GM19395 (cell line): ENCODE results near the gene ICAM3.
"Not testable (repeated sequence)": the region's sequence is repeated elsewhere in the genome, so short reads cannot be mapped to it uniquely, and the experiment has no call there.

Experiments used
- ATAC-seq: cut with Tn5 transposase; IDR thresholded peaks from one replicate; pipeline ENCODE4 v1.9.1; 2021; ENCODE audit warnings: mild to moderate bottlenecking, moderate library complexity; ENCODE audit not compliant: unreplicated experiment

Gene ICAM3

DNA sequence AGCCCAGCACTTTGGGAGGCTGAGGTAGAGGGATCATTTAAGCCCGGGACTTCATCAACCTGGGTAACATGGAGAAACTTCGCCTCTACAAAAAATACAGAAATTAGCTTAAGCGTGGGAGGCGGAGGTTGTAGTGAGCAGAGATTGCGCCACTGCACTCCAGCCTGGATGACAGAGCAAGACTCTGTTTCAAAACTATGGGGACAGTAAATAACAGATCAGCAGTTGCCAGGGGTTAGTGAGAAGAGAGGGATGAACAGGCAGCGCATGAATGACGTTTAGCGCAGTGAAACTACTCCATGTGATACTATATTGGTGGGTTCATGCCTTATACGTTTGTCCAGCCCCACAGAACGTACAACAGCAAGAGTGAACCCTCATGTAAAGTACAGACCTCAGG, 7.1 kb upstream of the ICAM3 start:
- ATAC-seq, result no peak

DNA sequence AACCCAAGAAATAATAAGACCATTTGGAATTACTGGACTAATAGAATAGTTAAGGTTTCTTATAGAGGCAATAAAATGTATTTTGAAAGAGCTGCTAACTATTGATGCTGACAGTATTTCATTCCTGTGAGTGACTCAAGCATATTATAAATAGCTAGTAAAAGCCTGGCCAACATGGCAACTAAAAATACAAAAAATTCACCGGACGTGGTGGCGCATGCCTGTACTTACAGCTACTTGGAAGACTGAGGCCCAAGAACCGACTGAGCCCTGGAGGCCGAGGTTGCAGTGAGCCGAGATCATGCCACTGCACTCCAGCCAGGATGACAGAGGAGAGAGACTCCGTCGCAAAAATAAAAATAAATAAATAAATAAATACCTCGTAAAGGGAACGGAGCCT, 5.4 kb upstream of the ICAM3 start:
- no peak for ATAC-seq

DNA sequence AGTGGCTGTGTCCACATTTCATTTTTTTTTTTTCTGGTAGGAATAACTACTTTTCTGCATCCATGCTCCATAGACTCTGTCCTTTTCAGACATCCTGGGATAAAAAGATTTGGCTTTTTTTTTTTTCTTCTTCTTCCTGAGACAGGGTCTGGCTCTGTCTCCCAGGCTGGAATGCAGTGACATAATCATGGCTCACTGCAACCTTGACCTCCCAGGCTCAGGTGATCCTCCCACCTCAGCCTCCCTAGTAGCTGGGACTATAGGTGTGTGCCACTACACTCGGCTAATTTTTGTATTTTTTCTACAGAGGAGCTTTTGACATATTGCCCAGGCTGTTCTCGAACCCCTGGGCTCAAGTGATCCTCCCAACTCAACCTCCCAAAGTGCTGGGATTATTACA, 4.1 kb upstream of the ICAM3 start:
- no peak for ATAC-seq

DNA sequence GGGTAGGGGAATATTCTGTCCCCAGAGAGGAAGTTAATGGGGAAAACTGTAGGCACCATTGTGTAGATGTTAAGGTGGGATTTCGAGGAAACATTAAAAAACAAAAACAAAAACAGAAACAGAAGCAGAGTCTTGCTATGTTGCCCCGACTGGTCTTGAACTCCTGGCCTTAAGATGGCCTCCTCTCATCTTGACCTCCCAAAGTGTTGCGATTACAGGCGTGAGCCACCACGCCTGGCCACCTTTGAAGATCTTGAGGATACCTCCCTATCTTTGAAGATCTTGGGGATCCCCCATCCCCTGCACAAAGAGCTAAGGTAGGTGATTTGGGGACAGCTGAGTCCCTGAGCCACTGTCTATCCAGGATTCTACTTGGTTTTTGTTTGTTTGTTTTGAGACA, 553 bp upstream of the ICAM3 start:
- no peak for ATAC-seq

DNA sequence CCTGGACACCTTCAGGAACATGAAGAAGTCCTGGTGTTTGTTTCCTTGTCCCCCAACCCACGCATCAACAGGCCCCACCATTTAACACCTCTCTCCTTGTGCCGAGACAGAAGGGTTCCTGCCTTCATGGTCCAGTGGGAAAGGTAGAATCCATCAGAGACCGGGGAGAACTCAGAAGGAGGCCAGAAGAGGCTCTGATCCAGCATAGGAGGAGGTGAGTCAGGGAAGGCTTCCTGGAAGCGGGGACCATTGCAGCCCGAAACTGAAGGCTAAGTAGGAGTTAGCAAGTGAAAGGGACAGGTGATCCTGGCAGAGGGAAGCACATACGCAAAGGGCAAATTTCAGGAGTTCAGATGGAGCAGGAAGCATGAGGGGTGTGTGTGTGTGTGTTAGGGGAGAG, 484 bp downstream of the ICAM3 start:
- ATAC-seq, result no peak

DNA sequence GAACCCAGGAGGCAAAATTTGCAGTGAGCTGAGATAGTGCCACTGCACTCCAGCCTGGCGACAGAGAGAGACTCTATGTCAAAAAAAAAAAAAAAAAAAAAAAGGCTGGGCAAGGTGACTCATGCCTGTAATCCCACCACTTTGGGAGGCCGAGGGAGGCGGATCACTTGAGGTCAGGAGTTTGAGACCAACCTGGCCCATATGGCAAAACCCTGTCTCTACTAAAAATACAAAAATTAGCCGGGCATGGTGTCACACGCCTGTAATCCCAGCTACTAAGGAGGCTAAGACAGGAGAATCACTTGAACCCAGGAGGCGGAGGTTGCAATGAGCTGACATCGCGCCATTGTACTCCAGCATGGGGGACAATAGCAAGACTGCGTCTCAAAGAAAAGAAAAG, 2.7 kb downstream of the ICAM3 start:
- not testable (repeated sequence) for ATAC-seq

DNA sequence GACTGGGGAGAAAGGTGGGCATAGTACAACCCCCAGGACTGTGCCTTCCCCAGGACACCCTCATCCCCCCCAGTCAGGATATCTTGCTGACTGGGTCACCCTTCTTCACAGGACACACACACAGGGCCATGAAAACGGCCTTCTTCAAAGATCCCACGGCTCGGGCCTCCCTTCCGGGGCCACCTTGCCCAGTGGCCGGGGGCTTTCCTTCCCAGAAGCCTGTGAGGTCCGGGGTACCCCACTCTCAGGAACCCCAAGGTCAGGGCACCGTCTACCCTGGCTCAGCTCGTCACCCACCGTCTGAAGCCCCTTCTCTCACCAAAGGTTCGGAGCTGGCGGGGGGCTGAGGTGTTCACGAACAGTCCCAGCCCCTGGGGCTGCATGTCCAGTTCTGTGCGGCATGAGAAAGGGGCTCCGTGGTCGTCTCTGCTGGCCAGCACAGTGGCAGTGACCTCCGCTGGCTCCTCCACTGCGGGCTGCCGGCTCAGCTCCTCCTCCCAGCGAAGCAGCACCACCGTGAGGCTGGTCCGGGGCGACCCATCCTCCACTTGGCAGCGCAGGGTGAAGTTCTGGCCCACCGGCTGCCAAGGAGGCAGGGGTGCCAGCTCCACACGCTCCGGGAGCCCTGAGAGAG, 4.0 kb downstream of the ICAM3 start:
- no peak for ATAC-seq

DNA sequence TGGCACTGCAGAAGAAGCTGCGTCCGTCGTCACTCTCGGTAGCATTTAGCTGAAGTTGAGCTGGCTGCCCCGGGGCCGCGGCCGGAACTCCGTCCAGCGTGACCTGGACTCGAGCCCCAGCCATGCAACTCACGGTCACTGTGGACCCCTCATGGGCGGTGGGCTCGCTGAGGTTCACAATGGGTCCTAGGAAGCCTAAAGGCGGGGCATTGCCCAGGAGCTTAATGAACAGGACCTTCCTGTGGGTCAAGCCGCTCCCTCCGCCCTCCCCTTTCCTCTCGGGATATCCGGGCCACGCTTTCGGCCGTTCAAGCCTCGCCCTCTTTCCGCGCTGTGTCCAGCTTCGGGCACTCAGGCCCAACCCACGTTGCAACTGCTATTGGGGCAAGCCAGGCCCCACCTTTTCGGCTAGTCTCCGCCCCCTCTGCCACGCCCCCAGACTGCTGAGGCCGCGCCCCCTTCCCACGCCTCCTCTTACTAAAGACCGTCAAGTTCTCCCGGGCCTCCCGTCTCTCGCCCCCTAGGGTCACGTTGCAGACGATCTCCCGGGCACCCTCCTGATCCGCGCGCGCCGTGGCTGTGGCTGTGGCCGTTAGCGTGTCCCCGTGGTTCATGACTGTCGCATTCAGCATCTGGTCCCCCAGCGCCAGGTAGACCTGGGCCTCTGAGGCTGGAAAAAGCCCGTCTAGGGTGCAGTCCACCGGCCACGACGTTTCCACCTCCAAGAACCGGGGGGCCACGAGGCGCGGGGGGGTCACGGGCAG, 4.7 kb downstream of the ICAM3 start:
- ATAC-seq, result no peak

DNA sequence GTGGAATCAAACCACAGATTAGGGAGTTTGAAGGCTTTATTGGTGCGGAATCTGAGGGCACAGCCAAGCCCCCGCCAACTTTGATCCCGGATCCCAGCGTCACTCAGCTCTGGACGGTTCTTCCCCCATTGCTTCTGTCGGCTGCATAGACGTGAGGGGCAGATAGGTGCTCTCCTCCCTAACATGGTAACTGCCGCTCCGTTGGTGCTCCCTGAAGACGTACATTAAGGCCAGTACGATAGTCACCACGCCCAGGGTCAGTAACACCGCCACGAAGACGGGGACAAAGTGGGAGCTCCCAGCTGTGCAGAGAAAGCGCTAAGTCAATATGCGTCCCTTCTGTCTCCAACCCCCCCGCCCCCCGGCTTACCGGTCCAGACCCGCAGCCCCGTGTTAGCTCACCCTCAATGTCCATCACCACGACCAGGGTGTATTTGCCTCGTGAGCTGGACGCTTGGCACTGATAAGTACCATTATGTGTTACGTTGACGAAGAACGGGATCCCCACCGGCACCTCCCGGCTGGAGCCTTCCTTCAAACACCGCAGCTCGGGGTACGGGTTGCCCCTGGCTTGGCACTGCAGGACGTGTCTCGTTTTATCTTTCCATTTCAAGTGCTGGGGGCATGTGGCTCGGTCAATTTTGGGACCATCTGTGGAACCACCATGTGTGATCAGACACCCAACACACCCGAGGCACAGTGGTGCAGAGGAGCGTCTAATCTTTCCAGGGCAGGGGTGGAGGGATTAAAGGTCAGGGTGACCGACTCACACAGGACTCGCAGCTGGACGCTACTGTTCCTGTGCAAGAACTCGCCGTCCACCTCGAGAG, 5.5 kb downstream of the ICAM3 start:
- peak; percentile 5 for ATAC-seq

DNA sequence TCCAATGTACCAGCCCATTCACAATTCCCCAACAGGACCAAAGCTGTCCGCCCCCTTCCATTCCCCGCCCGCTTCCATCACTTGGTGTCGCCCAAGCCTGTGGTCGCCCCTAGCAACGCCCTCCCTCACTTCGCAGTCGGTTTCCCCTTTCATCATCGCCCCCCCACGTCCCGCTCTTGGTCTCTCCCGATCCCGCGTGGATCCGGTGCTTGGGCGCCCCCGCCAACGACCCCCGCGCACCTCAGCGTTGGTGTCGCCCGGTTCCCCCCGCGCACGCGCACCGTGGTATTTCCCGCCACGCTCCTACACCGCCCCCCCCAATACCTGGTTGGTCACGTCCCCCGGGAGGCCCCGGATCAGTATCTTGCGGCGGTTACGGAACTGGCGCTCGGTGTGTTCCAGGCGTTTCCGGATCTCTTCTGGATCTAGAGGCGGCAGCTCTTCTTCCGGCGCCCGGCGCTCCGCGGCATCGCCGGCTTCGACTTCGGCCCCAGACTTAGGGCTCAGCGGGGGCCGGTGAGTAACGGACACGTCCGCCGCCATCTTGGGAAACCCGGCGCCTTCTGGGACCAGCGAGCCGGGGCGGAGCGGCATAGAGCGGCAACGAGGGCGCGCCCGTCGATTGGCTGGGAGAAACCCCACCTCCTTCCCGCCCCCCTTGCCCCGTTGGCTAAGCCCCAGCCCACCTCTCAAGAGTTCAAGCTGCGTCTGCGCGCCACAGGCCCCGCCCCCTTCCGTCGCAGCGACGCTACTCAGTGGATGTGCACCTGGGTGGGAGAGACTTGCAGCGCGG, 6.3 kb downstream of the ICAM3 start, which contains the start of gene RAVER1:
RAVER1 (minus strand) TSS at position 565 of the 793 bp plus-strand sequence; CDS start at position 543, 22 bp downstream.
- peak; percentile 87 for ATAC-seq

DNA sequence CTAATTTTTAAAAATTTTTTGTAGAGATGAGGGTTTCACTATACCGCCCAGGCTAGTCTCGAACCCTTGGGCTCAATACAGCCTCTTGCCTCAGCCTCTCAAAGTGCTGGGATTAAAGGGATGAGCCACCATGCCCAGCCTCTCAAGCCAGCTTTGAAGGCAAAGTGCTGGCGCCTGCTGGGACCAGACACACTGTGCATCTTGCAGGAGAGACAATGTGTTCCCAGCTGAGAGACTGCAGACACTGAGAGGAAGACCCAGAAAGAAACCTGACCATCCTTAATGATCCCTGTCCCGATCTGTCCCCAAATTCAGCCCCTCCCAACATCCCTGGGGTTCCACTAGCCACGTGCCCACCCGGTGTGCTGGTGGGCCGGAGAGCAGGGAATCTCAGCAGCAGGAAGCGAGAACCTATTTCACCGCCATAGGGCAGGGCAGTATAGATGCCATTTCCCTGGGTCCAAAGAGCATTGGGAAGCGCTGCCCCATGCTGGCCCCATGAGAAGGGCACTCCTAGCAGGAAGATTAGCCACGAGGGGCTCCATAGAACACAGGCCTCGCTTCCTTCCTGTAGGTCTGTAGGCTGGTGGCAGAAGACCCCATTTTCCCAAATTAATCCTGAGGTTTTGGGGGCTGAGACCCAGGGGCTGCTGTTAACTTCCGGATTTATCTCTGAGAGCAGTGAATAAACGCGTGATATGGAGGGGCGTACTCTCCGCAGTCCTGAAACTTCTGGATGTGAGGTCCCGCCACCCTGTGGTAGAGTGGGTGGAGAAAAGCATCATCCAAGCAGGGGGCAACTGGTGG, 7.1 kb downstream of the ICAM3 start:
- ATAC-seq, result no peak

DNA sequence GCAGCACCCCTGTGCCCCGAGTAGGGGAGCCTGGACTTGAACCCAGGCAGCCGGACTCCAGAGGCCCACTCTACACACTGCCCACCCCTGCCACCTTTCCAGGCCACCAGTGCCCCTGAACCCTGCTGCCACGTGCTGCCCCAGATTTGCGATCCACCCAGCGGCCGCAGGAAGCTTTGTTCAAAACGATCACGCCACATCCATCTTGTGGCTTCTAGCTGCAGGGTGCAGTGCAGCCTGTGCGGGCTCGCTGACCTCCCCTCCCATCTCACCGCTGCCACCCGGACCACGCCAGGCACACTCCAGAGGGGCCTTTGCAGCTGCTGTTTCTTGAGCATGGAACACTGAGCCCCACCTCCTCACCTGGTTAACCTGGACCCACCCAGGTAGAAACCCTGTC, 9.9 kb downstream of the ICAM3 start:
- no peak for ATAC-seq

DNA sequence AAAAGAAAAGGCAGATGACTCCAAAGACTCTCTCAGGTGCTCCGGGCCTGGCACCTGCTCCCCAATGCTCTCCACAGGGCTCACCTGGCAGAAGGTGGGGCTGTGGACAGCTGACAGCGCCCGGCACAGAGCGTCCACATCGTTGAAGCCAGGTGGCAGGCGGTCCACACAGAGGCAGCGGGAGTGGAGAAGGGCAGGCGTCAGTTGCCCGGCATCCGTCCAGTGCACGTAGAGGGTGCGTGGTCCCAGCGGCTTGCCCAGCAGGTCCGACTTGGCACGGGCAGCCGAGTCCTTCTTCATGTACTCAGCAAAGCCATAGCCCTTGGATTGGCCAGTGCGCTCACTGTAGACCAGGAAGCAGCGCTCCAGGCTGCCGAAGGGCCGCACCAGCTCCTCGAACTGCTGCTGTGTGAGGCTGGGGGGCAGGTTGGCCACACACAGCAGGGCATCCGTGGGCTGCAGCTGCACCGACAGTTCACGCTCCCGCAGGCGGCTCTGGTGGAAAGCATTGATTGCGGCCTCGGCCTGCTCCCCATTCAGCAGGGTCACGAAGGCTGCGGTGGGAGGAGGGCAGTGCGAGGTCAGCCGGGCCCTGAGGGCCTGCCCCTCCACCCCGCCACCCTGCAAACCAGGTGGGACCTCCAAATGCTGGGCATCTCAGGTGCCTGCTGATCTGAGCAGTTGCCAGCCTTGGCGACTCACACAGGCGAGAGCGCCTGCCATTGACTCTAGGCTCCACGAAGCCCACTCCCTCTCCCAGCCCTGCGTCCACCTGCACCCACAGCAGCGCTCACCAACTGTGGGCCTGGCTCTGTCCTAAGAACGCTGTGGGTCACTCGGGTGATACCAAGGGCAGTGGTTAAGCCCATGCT, 10.6 kb downstream of the ICAM3 start:
- no peak for ATAC-seq

DNA sequence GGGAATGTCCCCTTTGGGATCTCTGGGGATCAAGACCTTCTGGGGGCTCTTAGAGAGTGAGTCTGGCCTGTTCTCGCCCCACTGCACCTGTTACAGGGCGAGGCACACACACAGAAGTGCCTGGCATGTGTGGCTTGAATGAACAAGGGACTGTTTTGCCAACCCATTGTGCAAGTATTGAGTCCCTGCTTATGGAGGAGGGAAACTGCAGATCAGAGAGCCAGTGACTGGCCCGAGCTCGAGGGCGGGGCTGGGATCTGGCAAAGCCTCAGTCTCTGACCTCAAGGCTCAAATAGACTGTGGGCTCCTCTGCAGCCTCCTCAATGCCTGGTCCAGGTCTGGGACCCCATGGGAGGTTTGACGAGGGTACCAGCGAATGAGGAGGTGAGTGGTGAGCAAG, 11.6 kb downstream of the ICAM3 start:
- ATAC-seq, result no peak

DNA sequence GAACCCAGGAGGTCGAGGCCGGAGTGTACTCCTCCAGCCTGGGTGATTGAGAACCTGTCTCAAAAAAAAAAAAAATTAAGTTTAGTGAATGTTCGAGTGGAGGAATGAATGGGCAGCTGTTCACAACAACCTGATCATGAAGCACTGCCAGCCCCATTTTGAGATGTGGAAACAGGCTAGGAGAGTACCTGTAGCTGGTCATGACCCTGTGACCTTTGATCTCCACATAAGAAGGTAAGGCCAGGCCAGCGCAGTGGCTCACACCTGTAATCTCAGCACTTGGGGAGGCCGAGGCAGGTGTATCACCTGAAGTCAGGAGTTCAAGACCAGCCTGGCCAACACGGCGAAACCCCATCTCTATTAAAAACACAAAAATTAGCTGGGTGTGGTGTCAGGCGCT, 13.7 kb downstream of the ICAM3 start:
- ATAC-seq, result no peak

DNA sequence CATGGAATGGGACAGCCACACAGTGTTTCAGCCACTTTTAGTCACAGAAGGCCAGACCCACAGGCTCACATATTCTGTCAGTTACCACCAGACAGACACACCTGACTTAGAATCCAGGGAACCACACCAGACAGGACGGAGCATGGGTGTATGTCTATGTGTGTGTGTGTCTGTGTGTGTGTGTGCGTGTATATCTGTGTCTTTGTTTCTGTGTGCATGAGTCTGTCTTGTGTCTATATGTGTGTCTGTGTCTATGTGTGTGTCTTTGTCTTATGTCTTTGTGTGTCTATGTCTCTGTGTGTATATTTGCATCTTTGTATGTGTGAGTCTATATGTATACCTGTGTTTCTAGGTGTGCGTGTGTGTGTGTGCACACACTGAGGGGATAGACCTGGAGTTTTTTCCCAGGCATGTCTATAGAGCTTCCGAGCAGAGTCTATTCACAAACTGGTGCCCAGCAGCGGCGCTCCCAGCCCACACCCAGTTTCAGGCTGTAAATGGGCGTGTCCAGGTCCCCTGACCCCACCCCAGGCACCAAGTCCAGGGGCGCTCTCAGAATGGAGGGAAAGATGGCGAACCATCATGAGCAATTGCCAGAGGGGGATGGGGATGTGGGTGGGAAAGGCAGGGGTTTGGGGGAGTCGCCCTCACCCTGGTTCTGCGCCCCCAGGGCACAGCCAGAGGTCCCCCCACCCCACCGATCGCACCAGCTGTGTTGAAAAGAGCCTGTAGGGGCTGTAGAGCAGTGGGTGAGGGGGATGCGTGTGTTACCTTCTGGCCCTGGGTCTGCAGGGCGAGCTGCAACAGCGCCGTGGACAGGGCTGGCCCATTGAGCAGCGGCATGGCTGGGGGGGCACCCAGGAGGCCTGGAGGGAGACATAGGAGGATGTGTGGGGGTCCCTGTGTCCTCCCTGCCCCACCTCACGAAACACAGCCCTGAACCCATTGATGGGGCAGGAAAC, 17.3 kb downstream of the ICAM3 start:
- ATAC-seq, result no peak

DNA sequence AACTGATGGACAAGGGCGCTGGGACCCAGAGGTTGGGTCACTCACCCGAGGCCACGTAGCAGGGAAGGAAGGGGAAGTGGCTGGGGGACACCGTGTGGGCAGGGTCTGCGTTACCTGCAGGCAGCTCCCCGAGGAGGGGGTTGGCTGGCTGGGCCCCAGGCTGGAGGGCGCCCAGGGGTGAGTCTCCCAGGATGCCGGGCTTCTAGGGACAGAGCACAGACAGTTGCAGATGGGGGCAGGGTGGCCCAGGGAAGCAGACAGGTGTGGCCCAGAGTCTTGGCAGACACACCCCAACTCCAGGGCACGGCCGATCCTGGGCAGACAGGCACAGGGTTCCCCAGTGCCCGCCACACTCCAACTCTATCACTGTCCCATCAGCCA, 18.0 kb downstream of the ICAM3 start:
- ATAC-seq, result no peak
